KOPT-K1 (cell line): ENCODE measurements around the gene RELN.

Source experiments
- H3K27ac ChIP-seq: fragments of 200-600 bp; sonication (generic); 2 replicates; pipeline ENCODE4 v1.5.1; 2016; ENCODE audit warnings: antibody characterized with exemption, mild to moderate bottlenecking, low read depth, low read length; ENCODE audit not compliant: poor library complexity, severe bottlenecking
- H3K36me3 ChIP-seq: fragments of 200-600 bp; sonication (generic); 2 replicates; pipeline ENCODE4 v1.5.1; 2017; ENCODE audit warnings: antibody characterized with exemption, mild to moderate bottlenecking, low read length, moderate library complexity; ENCODE audit not compliant: insufficient read depth
- H3K9me3 ChIP-seq: fragments of 200-600 bp; sonication (generic); 2 replicates; pipeline ENCODE4 v1.5.1; 2017; ENCODE audit warnings: antibody characterized with exemption, low read length, mild to moderate bottlenecking; ENCODE audit not compliant: insufficient read depth, poor library complexity, severe bottlenecking

The RELN gene

GRCh38 chr7:103569621-103570305, 419.7 kb downstream of the RELN start:
- Histone ChIP-seq H3K27ac (no peak overlapping the region), H3K9me3 (no peaks in the 10 kb centered on the region), H3K36me3 (no peaks in the 10 kb centered on the region)

- Histone ChIP-seq H3K36me3 (no peaks in the 10 kb centered on the region), H3K9me3 (no peaks in the 10 kb centered on the region), H3K27ac (no peak overlapping the region)
Observed at GRCh38 chr7:103564416-103564815, 425.0 kb downstream of the RELN start.

GRCh38 chr7:103560136-103560535, 429.3 kb downstream of the RELN start:
- H3K36me3 ChIP-seq, result no peaks in the 10 kb centered on the region
- no peak overlapping the region for H3K27ac ChIP-seq
- no peaks in the 10 kb centered on the region for H3K9me3 ChIP-seq

DNA sequence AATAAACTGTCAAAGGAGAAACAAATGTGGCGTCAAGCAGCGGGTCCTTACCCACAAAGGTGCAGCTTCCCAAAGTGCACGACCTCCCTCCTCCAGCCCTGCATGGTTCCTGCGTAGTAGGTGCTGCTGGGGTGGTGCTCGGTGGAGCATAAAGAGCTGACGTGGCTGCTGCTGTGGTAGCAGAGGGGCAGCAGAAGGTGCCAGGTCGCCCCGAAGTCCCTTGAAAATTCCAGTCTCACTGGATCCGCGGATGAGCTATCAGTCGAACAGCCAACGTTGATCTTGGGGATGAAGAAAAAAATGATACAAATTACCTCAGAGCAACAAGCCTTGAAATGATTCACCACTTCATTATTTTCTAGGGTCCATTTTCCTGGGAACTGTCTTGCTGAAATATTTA, 438.4 kb downstream of the RELN start:
- H3K9me3 ChIP-seq, result no peaks in the 10 kb centered on the region
- H3K27ac ChIP-seq, result no peak overlapping the region
- H3K36me3 ChIP-seq, result no peaks in the 10 kb centered on the region

DNA sequence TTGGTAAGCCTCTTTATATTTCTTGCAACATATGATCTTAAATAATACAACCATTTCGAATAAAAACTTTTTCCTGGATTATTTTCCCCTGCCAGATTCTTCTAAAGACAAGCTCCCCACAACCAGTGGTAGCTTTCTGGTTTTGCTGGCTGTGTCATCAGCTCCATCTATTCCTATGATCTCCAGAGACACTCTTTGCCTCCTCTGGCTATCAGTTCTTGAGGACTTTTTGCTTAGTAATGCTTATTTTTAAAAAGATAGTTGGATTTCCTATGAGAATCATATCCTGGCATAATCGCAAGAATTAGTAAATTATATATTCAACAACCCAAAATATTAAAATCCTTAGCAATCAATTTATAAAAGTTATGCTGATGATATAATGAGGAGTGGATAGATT, 439.7 kb downstream of the RELN start:
- Histone ChIP-seq H3K36me3 (no peaks in the 10 kb centered on the region), H3K27ac (no peak overlapping the region), H3K9me3 (no peaks in the 10 kb centered on the region)

- no peaks in the 10 kb centered on the region for H3K9me3 ChIP-seq
- H3K27ac ChIP-seq, result no peak overlapping the region
- no peaks in the 10 kb centered on the region for H3K36me3 ChIP-seq
Observed at GRCh38 chr7:103547451-103548284, 441.8 kb downstream of the RELN start.

- Histone ChIP-seq H3K27ac (no peak overlapping the region), H3K9me3 (no peaks in the 10 kb centered on the region), H3K36me3 (no peaks in the 10 kb centered on the region)
Observed at GRCh38 chr7:103542470-103542869, 447.0 kb downstream of the RELN start.

GRCh38 chr7:103541947-103542346, 447.5 kb downstream of the RELN start:
- no peak overlapping the region for H3K27ac ChIP-seq
- no peaks in the 10 kb centered on the region for H3K36me3 ChIP-seq
- H3K9me3 ChIP-seq, result no peaks in the 10 kb centered on the region

- Histone ChIP-seq H3K36me3 (no peaks in the 10 kb centered on the region), H3K27ac (no peak overlapping the region), H3K9me3 (no peaks in the 10 kb centered on the region)
Observed at GRCh38 chr7:103541026-103541425, 448.4 kb downstream of the RELN start.

GRCh38 chr7:103540338-103540737, 449.1 kb downstream of the RELN start:
- no peak overlapping the region for H3K27ac ChIP-seq
- no peaks in the 10 kb centered on the region for H3K9me3 ChIP-seq
- H3K36me3 ChIP-seq, result no peaks in the 10 kb centered on the region

DNA sequence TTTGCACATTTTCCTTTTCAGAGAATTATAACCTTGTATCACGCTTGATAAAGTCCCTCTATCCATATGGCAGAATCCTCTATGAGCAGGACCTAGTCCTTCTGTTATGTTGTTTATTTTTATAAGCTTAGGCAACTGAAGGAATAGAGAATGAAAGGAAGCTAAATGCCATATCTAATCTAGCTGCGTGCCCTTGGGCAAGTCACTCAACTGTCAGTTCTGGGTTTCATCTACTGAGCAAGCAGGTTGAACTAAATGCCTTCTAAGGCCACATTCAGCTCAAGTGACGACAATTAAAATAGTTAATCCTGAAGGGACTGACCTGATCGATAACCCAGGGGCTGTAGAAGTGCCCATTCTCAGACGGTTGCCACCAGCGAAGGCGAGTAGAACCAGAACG, 449.6 kb downstream of the RELN start:
- Histone ChIP-seq H3K36me3 (no peaks in the 10 kb centered on the region), H3K9me3 (no peaks in the 10 kb centered on the region), H3K27ac (no peak overlapping the region)

DNA sequence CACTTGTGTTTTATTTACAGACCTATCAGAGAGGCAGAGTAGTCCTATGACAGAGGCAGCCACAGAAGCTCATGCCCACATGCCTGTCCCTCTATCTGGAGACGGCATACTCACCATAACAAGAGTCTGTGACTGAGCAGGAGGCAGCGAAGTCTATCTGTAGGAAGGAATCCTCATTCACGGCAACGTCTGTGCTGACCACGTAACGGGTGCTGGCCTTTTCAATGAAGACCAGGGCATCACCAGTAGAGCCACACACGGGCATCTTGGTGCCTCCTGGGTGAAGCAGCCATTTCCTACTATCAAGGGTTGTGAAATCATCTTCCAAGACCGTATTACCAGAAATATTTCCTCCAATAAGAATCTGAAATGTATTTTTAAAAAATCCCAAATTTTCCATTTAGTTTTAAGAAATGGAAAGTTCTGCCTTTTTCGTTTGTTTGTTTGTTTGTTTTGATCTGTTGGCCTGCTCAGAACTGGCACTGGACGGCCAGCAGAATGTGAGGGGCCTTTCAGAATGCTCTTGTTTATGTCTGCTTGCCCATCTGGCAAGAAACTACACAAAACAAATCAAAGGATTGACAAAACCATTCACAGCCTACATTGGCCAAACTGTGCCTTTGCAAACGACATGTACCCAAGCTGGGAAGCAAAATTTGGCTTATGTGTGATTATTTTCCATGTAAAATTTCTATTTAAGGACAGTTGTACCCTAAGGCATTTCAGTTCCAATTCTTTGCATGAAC, 450.3 kb downstream of the RELN start:
- Histone ChIP-seq H3K27ac (no peak overlapping the region), H3K9me3 (no peaks in the 10 kb centered on the region), H3K36me3 (no peaks in the 10 kb centered on the region)

DNA sequence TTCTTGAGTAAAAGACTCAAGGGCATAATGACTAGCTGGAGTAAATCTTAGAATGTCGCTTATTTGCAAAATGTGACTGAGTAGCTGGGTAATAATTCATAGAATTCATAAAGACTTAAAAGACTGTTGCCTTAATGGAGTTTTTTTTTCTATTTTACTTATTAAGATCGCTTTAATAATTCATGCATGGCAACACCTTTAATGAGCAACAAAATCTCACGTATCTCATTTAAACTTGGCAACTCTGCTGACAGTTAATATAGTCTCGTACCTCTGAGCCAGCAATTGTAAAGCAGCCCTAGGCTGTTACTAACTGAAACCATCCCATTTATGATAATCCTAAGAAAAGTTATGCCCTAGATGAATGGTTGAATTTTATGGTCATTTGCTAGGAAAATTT, 455.7 kb downstream of the RELN start:
- Histone ChIP-seq H3K27ac (no peak overlapping the region), H3K36me3 (no peaks in the 10 kb centered on the region), H3K9me3 (no peaks in the 10 kb centered on the region)

DNA sequence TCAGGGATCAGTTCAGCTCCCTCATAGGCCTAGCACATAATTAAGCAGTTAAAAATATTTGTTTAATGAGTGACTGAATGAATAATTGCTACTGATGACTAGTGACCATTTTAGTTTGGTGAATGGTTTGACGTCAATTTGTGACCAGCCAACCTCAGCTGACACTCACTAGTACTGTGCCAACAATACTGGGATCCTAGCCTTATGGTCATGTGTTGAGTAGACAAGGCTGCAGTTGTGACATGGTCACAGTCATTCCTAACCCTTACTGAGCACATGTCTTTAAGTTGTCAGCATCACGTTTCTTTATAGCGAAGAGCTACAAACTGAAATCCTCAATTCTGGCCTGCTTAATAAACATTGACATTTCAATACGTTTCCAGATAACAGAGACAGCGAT, 456.5 kb downstream of the RELN start:
- no peaks in the 10 kb centered on the region for H3K36me3 ChIP-seq
- no peak overlapping the region for H3K27ac ChIP-seq
- H3K9me3 ChIP-seq, result no peaks in the 10 kb centered on the region

DNA sequence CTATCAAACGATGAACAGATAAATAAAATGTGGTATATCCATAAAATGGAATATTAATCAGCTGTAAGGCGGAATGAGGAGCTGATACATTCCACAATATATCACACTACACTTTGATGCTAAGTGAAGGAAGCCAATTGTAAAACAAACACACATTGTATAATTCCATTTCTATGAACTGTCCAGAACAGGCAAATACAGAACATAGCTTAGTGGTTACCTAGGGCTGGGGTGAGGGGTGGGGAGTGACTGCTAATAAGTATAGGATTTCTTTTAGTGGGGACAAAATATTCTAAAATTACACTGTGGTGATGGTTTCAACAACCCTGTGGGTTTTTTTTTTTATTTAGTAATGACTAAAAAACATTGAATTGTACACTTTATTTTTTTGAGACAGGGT, 461.3 kb downstream of the RELN start:
- Histone ChIP-seq H3K9me3 (no peaks in the 10 kb centered on the region), H3K27ac (no peak overlapping the region), H3K36me3 (no peaks in the 10 kb centered on the region)
